Measurements from ENCODE around the gene BRD3OS.

The BRD3OS gene

GRCh38 chr9:134043531-134043988, 18.3 kb downstream of the BRD3OS start:
- peak in 23 of 42 donors; percentile 10 to 82 (median 53) for DNase-seq
- intact Hi-C loops (cut with DNase I): no loop called here

GRCh38 chr9:134044944-134045343, 19.7 kb downstream of the BRD3OS start:
- intact Hi-C loops (cut with DNase I): no loop called here
- no peak for DNase-seq

- no peak for DNase-seq
- intact Hi-C loops (cut with DNase I): no loop called here
Measured at GRCh38 chr9:134045841-134046544, 20.7 kb downstream of the BRD3OS start.

GRCh38 chr9:134046894-134047681, 21.8 kb downstream of the BRD3OS start:
- no peak for DNase-seq
- intact Hi-C loops (cut with DNase I): no loop called here

GRCh38 chr9:134047868-134048581, 22.7 kb downstream of the BRD3OS start:
- intact Hi-C loops (cut with DNase I): no loop called here
- no peak for DNase-seq

GRCh38 chr9:134048582-134048968, 23.3 kb downstream of the BRD3OS start:
- DNase-seq: no peak
- intact Hi-C loops (cut with DNase I): no loop called here

GRCh38 chr9:134049236-134049635, 24.0 kb downstream of the BRD3OS start:
- intact Hi-C loops (cut with DNase I): no loop called here
- DNase-seq: peak in 9 of 42 donors; percentile 30 to 65 (median 42)

GRCh38 chr9:134049772-134050588, 24.7 kb downstream of the BRD3OS start:
- intact Hi-C loops (cut with DNase I): no loop called here
- peak in 4 of 42 donors; percentile 42 to 54 (median 48) for DNase-seq

GRCh38 chr9:134050726-134051125, 25.4 kb downstream of the BRD3OS start:
- no peak for DNase-seq
- intact Hi-C loops (cut with DNase I): no loop called here

- no peak for DNase-seq
- intact Hi-C loops (cut with DNase I): no loop called here
Measured at GRCh38 chr9:134051319-134051718, 26.0 kb downstream of the BRD3OS start.

GRCh38 chr9:134052491-134052890, 27.2 kb downstream of the BRD3OS start:
- intact Hi-C loops (cut with DNase I): no loop called here
- DNase-seq: no peak

GRCh38 chr9:134052941-134053340, 27.7 kb downstream of the BRD3OS start:
- no peak for DNase-seq
- intact Hi-C loops (cut with DNase I): no loop called here

- DNase-seq: no peak
- intact Hi-C loops (cut with DNase I): no loop called here
Measured at GRCh38 chr9:134053401-134053871, 28.2 kb downstream of the BRD3OS start.

GRCh38 chr9:134053941-134054761, 28.9 kb downstream of the BRD3OS start:
- peak in 2 of 42 donors; percentile 2 to 22 for DNase-seq
- intact Hi-C loops (cut with DNase I): no loop called here

- intact Hi-C loops (cut with DNase I): no loop called here
- DNase-seq: peak in 7 of 42 donors; percentile 3 to 26 (median 11)
Measured at GRCh38 chr9:134054891-134055811, 29.9 kb downstream of the BRD3OS start.

- intact Hi-C loops (cut with DNase I): no loop called here
- DNase-seq: peak; percentile 37 to 87 (median 70)
Measured at GRCh38 chr9:134055981-134056461, 30.7 kb downstream of the BRD3OS start.
